DMS53 treated with DMSO at 0.1 percent for 48 hours (cell line): Measurements from ENCODE around the gene HMGCL.
A peak's percentile ranks its signal among the peaks of the same experiment; 100 is the strongest.
"Not testable (repeated sequence)": the region's sequence is repeated elsewhere in the genome, so short reads cannot be mapped to it uniquely, and the experiment has no call there.

Source experiments
- DNase-seq: peaks from one replicate; lab custom pipeline; 2025; ENCODE audit not compliant: unreplicated experiment; lab: John Stamatoyannopoulos, UW

HMGCL gene

GRCh38 chr1:23799570-23800399 is 25.4 kb downstream of the HMGCL start:
- peak; percentile 91 for DNase-seq

GRCh38 chr1:23799255-23799569 is 26.0 kb downstream of the HMGCL start:
- no peak for DNase-seq

- DNase-seq: no peak
Observed at GRCh38 chr1:23798662-23799142, 26.5 kb downstream of the HMGCL start.

GRCh38 chr1:23797478-23798448 is 27.5 kb downstream of the HMGCL start:
- DNase-seq: no peak

DNA sequence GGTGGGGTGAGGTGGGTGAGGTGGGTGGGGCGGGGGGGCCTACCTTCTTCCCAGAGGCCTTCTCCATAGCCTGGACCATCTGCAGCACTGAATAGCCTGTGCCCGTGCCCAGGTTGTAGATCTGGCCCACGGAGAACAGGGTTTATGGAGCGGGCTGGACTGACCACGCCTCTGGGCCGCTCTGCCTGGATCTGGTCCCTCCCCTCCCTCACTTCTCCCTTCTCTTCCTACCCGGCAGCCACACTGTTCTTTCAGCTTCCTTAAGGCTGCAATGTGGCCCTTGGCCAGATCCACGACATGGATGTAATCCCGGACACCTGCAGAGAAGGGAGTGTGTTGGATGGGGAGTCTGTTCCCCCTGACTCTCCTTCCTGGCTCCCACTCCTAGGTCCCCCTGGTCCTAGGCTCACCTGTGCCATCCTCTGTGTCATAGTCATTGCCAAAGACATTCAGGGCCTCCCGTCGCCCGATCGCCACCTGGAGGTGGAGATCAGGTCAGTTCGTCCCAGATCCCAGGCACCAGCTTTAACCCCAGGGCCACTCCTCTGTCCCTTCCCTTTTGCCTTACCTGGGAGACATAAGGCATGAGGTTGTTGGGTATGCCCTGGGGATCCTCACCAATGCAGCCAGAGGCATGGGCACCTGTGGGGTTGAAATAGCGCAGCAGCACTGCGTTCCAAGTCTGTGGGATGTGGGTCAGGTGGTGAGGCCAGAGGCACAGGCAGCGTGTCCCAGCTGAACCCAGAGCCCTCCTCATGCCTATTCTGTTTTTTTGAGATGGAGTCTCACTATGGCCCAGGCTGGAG is 28.6 kb downstream of the HMGCL start:
- DNase-seq: no peak

DNA sequence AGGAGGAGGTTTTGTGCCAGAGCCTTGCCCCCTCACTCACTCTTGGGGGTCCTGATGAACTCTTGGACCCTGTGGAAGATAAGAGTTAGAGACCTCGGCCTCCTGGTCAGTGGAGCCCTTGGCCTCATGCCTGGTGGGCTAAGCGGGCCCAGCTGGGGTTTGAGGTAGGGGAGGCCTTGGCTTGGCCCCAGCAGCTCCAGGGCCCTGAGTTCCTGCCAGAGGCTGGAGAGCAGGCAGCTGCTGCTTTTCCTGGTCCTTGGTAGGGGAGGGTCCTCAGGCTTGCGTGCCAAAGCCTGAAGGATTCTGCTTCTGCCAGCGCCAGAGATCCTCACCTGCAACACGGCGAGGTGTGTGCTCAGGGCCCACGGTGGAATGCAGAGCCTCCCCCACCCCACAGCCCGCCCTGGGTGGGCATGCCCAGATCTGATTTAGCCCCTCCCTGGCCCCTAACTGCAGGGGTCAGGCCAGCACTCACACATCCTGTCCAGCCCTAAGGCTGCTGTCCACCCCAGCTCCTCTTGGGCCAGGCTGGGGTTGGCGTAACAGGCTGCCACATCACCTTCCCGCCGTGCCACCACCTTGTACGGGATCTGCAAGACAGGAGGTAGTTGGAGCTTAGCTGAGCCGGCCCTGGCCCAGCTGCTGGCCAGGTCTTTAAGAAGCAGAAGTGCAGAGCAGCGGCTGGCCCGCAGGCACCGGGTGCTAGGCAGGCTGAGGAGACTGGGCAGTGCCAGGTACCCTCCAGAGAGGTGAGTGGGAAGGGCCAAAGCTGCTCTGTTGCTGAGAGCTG is 29.4 kb downstream of the HMGCL start:
- no peak for DNase-seq

DNA sequence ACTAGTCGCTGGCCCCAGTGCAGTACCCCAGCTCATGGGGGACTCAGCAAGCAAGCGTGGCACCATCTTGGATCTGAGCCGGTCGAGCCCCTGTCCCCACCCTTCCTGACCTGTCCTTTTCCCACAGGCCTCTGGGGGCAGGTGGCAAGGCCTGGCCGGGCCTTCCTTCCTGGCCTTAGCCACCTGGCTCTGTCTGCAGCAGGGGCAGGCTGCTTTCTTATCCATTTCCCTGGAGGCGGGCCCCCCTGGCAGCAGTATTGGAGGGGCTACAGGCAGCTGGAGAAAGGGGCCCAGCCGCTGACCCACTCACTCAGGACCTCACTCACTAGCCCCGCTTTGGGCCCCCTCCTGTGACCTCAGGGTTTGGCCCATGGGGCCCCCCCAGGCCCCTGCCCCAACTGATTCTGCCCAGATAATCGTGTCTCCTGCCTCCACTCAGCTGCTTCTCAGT is 30.5 kb downstream of the HMGCL start:
- DNase-seq: not testable (repeated sequence)

GRCh38 chr1:23793861-23794731 is 31.1 kb downstream of the HMGCL start:
- no peak for DNase-seq

DNA sequence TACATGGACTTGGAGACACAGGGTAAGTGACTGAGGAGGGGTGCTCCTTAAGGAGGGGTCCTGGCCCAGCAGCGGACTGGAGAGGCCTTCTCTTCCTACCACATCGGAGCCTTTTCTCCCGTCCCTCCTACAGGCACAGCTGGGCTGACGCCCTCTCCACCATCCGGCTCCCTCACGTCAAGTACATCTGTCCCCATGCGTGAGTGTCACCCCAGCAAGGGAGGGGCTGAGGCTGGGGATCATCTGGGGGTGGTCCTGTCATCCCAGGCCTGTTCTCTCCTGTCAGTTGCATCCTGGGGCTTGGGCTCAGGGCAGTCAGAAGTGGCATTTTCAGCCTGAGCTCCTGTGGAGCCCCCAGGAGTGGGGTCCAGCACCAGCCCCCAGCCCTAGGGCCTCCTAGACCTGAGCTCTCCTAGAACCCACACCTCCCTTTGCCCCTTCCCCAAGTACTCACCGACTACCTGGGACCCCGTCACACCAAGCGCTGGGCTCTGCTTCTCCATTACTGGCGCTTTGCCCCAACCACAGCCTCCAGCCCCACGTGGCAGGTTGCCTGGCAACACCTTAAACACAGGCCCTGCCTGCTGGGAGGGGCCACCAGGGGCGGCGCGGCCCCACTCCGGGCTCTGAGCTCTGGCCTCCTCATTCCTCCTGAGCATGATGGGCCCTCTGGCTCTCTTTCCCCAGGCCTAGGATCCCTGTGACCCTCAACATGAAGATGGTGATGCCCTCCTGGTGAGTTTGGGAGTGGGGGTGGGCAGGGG is 32.0 kb downstream of the HMGCL start:
- peak; percentile 8 for DNase-seq

- DNase-seq: no peak
Observed at GRCh38 chr1:23792151-23792945, 32.9 kb downstream of the HMGCL start.

DNA sequence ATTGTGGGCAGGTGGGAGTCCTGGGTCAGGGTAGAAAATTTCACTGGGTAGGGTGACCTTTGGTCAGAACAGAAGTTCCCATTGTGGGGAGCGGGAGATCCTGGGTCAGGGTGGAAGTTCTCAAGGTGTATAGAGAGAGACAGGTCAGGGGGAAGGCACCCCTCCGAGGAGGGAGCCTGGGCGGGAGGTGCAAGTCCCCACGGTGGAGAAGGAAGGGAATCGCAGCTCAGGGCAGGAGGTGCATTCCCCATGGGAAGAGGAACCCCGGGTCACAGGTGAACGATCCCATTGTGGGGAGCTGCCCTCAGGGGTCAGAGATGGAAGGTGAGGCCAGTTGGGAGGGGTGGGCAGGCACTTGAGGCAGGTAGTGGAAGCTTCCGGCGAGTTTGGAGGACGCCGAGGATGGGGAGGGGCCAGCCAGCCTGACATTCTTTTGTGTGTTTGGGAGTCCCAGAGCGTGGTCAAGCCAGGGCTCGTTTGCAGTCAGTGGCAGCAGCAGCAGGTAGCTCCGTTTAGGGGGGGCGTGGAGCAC is 33.6 kb downstream of the HMGCL start:
- peak; percentile 21 for DNase-seq

- peak; percentile 84 for DNase-seq
Observed at GRCh38 chr1:23790696-23791515, 34.3 kb downstream of the HMGCL start, which contains the start of gene LYPLA2. Gene LYPLA2, plus strand, starts transcription at chr1:23791145. Its CDS starts 1,538 bp downstream, at chr1:23792683.

GRCh38 chr1:23788695-23789094 is 36.5 kb downstream of the HMGCL start:
- DNase-seq: no peak

GRCh38 chr1:23787701-23788100 is 37.5 kb downstream of the HMGCL start:
- DNase-seq: no peak

DNA sequence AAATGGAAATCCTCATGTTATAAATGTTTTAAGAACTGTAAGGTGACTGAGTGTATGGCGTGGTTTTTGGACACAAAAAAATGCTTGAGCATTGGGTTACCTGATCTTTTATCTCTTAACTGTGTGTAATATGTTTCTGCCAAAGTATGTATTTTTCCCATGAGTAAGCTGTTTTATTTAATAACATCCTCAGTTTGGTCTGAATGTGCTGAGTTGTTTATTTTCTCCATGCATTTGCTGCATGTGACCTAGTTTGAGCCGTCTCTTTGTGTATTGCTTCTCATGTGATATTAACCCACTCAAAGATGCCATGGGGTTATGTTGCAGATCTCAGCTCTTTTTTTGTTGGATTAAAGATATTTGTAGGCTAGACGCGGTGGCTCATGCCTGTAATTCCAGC is 40.4 kb downstream of the HMGCL start:
- DNase-seq: no peak

DNA sequence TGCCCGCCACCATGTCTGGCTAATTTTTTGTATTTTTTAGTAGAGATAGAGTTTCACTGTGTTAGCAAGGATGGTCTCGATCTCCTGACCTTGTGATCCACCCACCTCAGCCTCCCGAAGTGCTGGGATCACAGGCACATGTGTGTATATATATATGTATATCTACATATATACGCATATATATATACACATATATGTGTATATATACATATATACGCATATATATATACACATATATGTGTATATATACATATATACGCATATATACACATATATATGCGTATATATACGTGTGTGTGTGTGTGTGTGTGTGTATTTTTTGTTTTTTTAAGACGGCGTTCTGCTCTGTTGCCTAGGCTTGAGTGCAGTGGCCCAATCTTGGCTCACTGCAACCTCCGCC is 42.1 kb downstream of the HMGCL start:
- DNase-seq: not testable (repeated sequence)
